Kidney epithelial cell (primary cell): ENCODE results near the gene CSNK1G2. TPM values are rescaled to one million over a fixed set of nuclear protein-coding genes. Genes with fewer than 3 reads are reported as not detected.

Experiments used
- DNase-seq: peaks from one replicate; pipeline ENCODE4 v3.0.0-alpha.2; 2010; ENCODE audit warnings: low read depth
- H3K27me3 ChIP-seq: 2 replicates; pipeline ENCODE4 v1.6.0; 2011; ENCODE audit warnings: low read length; ENCODE audit not compliant: control insufficient read depth, insufficient read depth
- H3K36me3 ChIP-seq: 2 replicates; pipeline ENCODE4 v1.5.1; 2011; ENCODE audit warnings: low read length; ENCODE audit not compliant: control insufficient read depth, insufficient read depth
- H3K4me3 ChIP-seq: 2 replicates; pipeline ENCODE4 v1.5.1; 2011; ENCODE audit warnings: low read depth, mild to moderate bottlenecking, control low read depth, low read length
- CTCF ChIP-seq: IDR thresholded peaks from 2 replicates; pipeline ENCODE4 v1.5.1; 2011; ENCODE audit warnings: mild to moderate bottlenecking, moderate library complexity, low read length, control low read depth, inconsistent platforms; ENCODE audit not compliant: insufficient read depth, poor library complexity, severe bottlenecking
- total RNA-seq: library from RNA; depleted of rRNA; stranded (reverse); fragments of >200 nt; gene quantifications from 2 replicates; pipeline ENCODE4 v1.2.3, GENCODE V29; 2015

The CSNK1G2 gene
- total RNA-seq, 1 donor from 2014 or later = 105 TPM

- DNase-seq = no peak
- peaks cover 2% of the 10 kb centered on the region for H3K36me3 ChIP-seq
- H3K4me3 ChIP-seq = no peak overlapping the region
- H3K27me3 ChIP-seq = no peaks in the 10 kb centered on the region
- no peak for TF ChIP-seq CTCF
These were observed 27.6 kb downstream of the CSNK1G2 start for GRCh38 chr19:1968279-1969175.

GRCh38 chr19:1969176-1970002, 28.4 kb downstream of the CSNK1G2 start:
- TF ChIP-seq CTCF = no peak
- Histone ChIP-seq H3K4me3 (no peak overlapping the region), H3K27me3 (no peaks in the 10 kb centered on the region), H3K36me3 (peaks cover 2% of the 10 kb centered on the region)
- no peak for DNase-seq

DNA sequence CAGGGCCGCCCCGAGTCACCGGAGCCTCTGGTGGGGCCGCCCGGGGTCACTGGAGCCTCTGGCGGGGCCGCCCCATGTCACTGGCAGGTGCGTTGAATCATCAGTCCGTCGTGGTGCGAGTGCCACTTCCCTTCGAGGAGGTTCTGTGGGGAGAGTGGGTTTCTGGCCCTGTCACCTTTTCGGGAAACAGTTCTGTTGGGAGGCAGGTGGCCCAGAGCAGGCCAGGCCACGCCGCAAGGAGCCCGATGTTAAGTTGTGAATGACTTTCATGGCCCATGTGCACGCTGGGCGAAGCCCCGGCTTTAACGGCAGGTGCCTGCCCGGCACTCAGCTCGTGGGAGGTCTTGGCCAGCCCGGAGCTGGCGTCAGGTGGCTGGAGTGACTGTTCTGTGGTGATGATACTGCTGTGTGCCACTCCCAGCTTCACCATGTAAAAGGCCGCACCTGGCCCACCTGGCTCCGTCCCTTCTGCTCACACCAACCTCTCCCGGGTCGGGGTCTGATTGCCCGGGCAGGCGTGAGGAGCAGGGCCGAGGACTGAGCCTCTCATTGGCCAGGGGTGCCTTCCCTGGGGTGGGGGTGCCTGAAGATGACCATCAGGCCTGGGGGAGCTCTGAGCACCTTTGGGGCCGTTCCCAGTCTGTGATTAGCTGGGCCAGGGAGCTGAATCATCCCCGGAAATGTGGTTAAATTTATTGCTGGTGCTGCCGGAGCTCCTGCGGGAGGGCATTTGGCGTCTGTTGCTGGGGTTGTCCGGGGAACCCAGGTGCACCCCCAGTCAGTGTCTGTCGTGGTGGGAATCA, 29.2 kb downstream of the CSNK1G2 start:
- no peak for TF ChIP-seq CTCF
- Histone ChIP-seq H3K36me3 (peaks cover 2% of the 10 kb centered on the region), H3K27me3 (no peaks in the 10 kb centered on the region), H3K4me3 (no peak overlapping the region)
- no peak for DNase-seq

DNA sequence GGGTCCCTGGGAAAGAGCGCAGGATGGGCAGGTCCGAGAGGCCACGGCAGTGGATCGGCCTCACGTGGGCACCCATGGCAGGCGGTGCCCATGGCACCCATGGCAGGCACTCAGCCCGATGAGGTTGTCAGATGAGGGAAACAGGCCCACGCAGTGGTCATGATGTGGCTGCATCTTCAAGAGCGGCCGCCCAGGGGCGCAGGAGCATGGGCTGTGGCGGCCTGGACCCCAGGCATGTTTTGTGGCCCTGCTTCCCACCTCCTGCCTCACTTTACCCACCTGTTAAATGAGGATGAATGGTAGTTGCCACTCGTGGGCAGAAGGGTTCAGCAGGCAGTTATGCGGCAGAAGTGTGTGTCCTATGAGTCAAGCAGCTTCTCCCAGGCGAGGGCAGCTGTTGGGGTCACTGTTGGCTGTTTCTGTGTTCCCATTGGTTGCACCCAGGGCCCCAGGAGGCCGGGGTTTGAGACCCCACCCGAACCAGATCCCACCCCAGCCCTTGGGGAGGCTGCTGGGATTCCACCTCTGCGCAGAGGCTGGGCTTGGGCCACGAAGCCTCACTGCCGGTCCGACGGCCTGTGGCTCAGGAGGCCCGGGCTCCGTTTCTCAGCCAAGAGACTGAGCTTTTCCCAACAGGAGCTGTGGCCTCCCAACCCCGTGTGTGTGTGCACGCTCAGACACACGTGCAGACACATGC, 30.0 kb downstream of the CSNK1G2 start:
- no peak overlapping the region for H3K4me3 ChIP-seq
- peaks cover 3% of the 10 kb centered on the region for H3K36me3 ChIP-seq
- no peak for DNase-seq
- no peak for TF ChIP-seq CTCF
- H3K27me3 ChIP-seq = no peaks in the 10 kb centered on the region
